ENCODE measurements around the gene MAP3K14.

The MAP3K14 gene

DNA sequence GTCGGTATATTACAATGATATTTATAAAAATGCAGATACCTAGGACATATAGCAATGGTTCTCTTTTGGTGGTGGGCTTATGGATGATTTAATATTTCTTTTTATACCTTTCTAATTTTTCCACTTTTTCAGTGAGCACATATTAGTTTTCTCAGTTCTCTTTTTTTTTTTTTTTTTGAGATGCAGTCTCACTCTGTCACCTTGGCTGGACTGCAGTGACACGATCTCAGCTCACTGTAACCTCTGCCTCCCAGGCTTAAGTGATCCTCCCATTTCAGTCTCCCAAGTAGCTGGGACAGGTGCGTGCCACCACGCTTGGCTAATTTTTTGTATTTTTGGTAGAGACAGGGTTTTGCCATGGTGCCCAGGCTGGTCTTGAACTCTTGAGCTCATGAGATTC lies 15.1 kb downstream of the MAP3K14 start:
- no peak for DNase-seq (ENCODE audit: low read depth in 2 of 2)

DNA sequence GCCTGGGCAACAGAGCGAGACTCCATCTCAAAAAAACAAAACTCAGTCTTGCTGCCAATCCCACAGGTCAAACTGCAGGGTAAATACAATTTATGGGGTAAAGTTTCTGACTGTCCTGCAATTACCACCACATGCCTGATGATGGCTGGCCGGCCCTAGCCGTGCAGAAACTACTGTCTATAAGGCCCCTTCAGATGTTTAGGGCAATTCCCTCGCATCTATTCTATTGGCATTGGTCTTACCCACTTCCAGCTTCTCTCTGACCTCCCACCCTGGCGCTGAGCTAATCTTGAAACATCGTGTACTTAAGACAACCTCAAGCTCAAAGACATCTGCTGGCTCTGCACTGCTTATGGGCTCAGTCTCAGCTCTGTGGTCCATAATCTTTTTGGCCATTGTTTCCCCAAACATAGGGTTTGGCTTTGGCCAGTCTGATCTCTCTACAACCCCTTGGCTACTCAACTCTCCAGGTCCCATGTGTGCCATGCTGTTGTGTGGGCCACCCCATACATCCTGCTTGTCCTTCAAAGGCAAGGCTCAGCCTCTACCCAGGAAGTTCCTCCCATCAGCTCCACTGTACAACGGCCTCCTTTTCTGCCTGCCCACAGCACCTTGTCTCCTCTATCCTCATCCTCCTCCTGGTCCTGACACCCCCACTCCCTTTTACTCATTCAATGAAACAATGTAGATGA lies 16.6 kb downstream of the MAP3K14 start:
- no peak for DNase-seq (ENCODE audit: low read depth in 2 of 2)

DNA sequence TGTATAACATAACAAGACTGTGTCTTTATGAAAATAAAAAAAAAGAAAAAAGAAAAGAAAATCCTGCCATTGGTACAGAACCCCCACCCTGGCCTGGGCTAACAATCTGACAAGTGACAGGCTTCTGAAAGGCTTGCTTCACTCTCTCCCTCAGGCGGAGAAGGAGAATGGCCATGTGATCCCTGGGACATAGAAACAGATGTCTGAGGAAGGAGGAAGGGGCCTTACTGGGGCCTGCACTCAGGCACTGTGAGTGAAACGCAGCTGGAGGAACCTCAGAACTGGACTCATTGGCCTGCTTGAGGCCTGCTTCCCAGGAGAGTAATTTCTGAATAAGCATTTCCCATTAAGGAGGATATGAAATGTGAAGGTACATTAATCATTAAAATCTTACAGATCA lies 17.5 kb downstream of the MAP3K14 start:
- DNase-seq (ENCODE audit: low read depth in 2 of 2): no peak

DNA sequence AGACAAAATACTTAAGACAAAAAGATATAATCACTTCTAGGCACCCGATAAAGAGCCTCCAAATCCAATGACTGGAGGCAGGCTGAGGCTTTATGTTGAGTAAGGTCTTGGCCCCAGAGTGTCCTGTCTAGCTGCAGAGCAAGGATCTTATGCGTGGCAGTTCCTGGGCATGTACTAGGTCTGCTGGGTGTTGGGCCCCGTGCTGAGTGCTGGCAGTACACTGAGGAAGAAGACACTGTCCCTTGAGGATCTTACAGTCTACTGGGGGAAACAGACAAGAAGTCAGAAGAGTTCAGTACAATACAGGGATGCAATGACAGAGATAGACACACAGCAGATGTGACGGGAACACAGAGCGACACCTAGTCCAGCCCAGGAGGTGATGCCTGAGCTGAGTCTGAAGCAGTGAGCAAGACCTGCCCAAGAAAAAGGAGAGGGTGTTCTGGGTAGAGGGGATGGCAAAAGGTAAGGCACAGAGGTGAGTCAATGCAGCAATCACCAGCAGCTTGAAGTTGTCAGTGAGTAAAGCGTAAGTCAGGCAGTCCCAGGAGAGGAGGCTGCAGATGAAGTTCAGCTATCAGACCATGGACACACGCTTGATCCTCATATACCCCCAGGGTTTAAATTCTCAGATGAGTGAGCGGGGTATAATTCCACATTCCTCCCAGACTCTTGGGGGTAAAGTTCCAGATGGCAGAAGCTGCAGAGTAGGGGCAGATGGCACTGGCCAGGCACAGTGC lies 18.1 kb downstream of the MAP3K14 start:
- no peak for DNase-seq (ENCODE audit: low read depth in 2 of 2)

DNA sequence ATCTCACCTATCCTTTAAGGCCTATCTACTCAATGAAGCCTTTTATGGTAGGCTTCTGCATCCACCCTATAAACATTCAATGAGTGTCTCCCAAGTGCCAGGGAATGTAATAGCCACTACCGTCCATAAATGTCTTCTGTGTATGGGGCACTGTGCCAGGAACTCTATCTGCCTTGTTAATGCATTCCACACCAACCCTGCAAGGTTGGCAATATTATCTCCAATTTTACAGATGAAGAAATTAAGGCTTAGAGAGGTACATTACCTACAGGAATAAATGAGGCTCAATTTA lies 20.0 kb downstream of the MAP3K14 start:
- no peak for DNase-seq (ENCODE audit: low read depth in 2 of 2)

DNA sequence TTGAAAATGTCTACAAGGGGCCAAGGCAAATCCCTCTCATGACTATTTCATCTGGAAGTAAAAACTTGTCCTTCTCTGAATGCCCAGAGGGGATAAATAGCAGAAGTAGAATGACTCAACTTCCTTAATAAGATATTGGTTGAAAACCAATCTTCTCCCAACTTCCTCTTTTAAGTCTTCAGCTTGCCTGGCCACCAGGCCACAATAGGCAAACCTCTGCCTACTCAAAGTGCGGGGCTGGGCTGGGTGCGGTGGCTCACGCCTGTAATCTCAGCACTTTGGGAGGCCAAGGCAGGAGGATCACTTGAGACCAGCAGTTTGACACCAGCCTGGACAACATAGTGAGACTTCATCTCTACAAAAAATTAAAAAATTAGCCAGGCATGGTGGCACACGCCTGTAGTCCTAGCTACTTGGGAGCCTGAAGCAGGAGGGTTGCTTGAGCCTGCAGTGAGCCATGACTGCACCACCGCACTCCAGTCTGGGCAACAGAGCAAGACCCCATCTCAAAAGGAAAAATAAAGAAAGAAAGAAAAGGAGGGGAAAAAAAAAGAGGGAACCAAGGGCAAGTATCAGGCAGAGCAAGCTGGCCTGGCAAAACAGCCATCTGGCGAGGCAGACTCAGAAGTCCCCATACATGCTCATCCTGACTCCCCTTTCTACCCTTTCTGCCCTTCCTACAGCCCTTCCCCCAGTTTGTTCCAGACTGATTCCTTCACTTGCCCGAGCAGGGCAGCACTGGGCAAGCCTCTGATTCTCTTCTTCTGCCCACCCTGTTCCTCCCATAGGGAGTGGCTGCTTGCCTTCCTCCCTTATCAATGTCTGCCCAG lies 20.6 kb downstream of the MAP3K14 start:
- no peak for DNase-seq (ENCODE audit: low read depth in 2 of 2)

DNA sequence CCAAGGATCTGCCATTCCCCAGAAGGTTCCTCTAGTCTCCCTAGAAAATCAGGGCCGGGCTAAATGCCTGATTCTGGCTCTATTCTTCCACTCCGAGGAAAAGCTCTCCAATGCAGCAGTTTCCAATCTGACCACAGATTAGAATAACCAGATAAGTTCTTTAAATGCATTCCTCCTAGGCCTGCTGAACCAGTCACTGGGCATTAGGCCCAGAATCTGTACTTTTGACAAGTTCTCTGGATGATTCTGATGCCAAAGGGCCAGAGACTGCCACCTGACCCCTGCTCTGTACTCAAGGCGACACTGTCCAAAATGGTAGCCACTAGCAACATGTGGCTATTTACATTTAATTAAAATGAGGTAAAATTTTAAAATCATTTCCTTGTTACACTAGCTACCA lies 22.3 kb downstream of the MAP3K14 start:
- DNase-seq (ENCODE audit: low read depth in 2 of 2): no peak

DNA sequence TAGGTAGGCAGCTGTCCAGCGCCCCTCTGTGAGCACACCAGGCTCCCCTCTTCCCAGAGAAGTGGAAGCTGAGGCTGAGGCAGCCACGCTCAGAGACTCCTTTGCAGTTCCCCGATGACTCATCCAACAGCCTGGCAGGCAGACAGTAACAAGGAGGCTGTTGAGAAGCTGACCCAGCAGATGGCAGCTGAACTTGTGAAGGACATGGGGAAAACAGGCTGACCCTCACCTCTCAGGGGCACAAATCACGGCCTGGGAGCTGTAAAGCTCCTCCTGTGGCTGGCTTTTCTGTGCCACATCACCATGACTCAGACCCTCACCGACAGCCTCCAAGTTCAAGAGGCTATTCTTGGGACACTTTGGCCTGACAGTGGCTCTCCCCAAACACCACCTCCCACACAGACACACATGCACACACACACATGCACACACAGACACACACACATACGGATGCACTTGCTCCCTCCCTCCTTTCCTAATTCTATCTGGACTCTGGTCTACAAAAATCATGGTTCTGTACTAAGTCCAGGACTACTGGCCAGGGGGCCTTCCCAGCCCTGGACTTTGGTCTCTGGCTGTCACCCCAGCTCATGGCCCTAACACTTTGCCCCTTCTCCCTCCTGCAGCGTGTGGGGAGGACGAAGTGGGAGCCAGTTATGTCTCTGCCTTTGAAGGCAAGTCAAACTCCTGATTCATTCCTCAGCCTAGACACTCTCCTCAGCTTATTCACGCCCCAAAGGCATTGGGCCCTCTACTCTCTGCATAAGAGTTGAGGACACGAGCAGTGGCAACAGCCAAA lies 23.2 kb downstream of the MAP3K14 start:
- no peak for DNase-seq (ENCODE audit: low read depth in 2 of 2)

DNA sequence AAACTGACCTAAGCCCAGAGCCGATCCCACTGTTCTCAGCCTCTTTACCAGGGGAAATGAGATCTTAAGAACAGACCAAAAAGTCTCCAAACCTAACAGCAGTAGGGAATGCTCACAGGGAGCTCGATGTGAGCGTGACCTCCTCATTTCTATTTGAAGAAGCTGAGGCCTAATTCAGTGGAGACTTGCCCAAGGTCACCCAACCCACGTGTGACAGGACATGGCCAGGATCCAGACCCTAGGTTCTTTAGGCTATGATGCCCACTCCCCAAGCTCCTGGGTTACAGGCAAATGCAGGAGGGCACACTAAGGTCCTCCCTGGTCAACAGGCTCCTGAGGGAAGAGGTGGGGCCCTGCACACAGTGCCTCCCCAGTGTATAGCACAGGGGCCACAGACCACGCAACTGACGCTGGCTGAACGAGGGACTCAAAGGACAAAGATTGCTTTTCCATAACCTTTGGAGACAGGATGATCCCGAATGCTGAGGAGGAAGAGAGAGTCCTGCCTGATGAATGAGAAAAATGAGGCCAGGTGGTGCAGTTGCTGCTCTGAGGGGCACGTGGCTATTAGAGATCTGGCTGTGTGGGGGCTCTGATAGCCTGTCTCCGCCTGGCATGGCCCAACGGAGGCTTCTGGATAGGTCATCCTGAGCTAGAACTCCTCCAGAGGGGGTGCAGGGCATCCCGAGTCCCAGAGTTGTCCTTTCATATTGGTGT lies 24.0 kb downstream of the MAP3K14 start:
- DNase-seq (ENCODE audit: low read depth in 2 of 2): no peak

DNA sequence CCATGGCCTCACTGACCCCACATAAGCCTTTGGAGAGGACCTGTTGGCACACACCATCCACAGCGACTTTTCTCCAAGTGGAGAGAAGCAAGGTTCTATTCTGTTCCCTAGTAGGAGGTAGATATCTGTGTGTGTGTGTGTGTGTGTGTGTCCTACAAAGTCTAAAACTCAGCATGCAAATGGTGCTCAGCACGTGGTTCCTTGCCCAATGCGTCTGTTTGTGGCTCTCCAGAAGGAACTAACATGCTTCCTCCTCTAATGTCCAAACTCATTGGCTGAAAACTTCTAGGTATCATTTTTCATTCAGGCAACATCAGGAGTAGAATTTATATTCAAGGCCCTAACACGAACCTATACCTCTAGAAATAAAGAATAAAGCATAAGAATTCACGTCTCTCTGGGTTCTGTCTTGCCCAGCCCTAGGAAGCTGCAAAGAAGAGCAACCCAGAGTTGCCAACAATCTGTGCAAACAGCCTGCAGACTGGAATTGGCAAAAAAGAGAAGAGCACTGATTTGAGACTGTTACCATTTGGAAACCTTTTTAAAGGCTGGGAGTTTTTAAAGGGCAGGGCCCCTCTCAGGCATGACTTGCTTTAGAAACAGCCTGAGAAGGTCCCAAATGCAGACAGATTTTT lies 25.5 kb downstream of the MAP3K14 start:
- no peak for DNase-seq (ENCODE audit: low read depth in 2 of 2)

DNA sequence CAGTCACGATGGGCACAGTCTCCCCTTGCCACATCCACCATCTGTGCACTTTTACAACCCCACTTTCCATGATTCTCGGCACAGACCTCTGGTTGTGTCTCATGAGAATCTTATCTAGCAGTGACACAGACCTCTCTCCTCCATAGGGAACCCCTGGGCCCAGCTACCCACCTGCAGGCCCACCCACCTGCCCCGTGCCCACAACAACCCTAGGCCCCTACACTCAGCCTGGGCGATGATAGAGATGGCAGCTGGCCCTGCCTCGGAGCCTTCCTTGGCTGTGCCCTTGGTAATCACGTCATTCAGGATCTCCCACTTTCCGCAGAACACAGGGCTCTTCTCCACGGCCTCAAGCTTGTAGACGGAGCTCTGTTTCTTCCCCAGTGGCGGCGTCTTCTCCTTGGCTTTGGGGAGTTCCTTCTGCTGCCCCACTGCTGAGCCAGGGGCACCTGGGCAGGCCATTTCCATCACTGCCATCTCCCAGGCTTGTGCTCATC lies 26.5 kb downstream of the MAP3K14 start:
- DNase-seq (ENCODE audit: low read depth in 2 of 2): no peak

DNA sequence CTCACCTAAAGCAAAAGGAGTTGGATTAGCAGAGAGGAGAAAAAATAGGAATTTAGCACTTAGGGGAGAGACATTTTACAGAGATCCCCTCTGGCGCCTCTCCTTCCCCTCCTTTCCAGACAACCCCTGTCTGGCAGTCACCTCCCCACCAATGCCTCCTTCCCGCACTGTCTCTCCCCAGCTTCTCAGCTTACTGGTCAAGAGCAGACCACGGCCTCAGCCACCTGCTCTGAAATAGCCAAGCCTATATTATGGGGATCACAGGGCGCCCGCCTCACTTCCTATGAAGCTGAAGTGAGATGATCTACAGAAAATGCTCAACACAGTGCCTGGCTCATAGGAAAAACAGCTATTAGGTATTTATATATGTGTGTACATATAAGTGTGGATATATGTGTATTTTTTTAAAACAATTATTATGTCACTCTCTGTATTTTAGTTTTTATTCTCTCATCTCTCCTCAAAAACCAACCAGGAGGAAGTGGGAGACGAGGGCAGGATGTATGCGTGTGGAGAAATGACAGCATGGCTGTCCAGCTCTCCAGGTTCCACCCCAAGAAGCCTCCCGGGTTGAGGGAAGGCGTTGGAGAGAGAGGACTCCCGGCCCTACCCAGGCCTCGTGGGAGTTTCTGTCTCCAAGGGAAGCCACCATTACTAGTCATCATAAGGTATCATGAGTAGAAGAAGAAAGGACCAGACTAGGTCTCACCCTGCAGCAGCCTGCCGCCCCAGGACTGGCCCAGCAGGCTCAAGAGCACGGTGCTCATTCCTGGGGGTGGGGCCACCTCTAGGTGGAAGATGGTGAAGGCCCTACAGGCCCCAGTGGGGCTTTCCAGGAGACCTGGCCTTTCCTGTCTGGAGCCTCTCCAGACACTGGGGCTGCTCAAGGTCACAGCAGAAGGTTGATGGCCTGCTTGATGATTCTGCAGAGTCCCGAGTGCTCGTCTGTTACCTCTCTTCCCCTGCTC lies 27.2 kb downstream of the MAP3K14 start:
- DNase-seq (ENCODE audit: low read depth in 2 of 2): no peak

DNA sequence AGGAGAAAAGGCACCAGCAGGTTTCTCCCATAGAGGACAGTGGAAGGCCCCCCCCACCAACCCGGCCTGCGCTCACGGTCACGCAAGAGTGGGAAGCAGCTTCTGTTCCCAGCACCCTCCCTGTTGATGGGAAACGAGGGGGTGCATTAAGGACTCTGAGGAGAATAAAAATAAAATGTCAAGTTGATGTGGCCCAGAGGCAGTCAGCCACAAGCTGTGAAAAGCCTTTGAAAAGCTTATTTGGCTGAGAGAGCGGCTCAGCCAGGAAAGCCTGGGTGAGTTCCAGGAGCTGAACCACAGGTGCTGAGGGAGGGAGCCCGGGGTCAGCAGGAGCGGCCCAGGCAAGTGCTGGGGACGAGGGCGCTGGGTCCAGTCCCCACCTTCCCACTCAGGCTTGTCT lies 28.0 kb downstream of the MAP3K14 start:
- no peak for DNase-seq (ENCODE audit: low read depth in 2 of 2)

DNA sequence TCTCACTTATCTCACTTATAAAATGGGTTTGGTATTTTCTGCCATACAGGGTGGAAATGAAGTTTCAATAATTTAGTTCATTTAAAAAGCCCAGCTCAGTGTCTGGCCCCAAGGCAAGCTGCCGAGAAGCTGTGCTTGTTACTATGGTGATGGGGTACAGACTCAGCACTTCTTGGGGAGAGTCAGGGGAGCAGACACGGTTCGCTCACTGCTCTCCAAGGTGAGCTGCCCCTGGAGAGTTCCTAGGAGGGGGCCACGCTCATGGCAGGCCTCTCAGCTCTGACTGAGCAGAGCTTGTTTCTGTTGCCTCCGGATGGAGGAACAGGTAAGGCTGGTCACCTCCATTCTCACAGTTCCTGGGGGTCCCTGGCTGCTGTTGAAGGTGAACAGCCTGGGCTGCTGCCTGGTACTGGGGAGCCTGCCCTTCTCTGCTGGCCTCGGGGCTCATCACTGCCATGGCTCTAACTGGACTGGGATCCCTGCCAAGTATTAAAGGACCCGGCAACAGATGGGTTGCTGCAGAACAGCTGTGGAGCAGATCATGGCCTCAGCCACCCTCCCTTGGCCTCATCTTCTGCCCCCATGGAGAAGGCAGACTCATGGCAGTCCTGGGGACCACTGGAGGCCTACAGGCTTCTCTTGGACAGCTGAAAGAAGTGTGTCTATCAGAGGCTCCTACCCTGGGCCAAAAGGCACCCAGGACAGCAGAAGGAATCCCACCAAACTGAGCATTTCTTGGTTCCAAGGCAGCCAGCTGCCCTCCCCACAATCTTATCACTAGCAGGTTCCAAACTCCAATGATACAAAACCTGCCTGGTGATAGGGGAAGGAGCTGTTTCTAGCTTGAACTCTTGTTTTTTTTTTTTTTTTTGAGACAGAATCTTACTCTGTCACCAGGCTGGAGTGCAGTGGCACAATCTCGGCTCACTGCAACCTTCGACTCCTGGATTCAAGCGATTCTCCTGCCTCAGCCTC lies 29.0 kb downstream of the MAP3K14 start:
- no peak for DNase-seq (ENCODE audit: low read depth in 2 of 2)

DNA sequence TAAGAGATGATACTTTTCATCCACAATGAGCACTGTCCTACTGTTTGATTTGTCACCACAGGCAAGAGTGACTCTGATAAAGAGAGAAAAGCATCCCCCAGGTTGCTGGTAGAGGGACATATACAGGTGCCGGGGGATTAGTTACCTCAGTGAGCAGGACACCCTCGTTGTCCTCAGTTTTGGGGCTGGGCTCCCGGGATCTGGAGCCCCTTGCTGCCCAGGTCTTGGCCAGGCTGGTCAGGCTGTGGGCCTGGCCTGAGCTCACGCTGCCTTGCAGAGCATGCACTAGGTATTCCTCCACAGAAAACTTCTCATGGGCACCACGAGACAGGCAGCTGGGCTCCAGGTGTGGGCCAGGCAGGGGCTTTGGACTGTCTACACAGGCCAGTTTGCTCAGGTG lies 30.5 kb downstream of the MAP3K14 start:
- no peak for DNase-seq (ENCODE audit: low read depth in 2 of 2)

DNA sequence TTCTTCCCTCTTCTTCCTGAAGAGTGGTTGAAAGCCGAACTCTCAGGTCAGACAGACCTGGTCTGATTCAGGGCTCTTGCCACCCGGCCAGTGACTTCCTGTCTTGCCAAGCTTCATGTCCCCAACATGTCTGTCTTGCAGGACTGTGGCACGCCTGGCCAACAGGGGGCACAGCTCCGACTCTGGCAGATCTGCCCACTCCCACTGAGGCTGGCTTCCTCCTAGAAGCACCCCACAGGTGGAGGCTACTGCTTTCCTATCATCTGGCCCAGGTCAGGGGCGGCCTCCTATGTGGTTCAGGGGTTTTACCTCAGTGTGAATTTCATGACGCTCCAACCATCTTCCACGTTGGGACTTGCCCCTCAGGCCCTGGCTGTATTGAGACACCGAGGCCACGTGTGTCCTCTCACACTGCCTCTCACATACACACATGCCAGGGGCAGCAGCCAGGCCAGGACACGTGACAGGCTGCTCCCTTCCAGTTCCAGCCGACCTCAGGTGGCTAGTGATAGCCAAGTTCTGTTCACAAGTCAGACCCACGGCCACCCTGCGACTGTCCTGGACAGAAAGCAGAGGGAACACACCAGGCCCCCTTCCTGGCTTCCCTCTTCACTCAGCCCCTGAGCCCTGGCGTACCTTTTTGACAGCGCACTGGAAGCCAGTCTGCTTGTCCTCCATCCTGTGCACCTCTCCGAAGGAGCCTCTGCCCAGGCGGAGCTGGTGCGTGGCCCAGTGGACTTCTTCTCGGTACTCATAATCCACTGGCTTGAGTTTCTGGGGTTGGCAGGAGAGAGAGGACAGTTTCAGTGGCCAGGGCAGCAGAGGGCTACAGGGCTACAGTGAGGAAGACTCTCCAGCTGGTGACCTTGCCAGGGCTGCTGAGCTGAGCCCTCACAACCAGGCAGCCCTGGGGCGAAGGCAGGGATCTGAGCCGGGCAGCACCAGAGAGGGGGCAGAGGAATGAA lies 32.4 kb downstream of the MAP3K14 start:
- DNase-seq (ENCODE audit: low read depth in 2 of 2): no peak

DNA sequence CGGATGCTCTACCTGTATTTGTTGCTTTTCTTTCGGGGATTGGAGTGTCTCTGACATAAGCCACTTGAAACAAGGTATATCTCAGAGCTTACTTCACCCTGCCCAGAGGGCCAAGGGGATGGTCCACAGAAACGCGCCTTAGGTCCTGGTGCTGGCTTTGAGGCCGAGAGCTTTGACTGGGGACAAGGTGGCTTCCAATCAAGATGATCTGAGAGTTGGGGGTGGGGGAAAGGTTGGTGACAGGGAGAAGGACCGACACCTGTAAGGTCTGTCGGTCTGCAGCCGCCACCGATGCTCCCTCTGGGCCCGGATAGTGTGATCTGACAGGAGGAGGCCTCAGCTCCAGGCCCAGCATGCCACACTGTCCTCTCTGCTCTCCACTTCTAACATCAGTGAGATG lies 33.1 kb downstream of the MAP3K14 start:
- no peak for DNase-seq (ENCODE audit: low read depth in 2 of 2)

Data from stimulated activated CD8-positive, alpha-beta memory T cell treated with anti-CD3 and anti-CD28 coated beads, Interleukin-7, amount 100 ng/mL, for 4 hours (primary cell).